ENCODE results near the gene PLXNA4. TPM values are rescaled to one million over a fixed set of nuclear protein-coding genes. Genes with fewer than 3 reads are reported as not detected.

Gene PLXNA4
- total RNA-seq, 1 donor from 2014 or later: 2.1 TPM

DNA sequence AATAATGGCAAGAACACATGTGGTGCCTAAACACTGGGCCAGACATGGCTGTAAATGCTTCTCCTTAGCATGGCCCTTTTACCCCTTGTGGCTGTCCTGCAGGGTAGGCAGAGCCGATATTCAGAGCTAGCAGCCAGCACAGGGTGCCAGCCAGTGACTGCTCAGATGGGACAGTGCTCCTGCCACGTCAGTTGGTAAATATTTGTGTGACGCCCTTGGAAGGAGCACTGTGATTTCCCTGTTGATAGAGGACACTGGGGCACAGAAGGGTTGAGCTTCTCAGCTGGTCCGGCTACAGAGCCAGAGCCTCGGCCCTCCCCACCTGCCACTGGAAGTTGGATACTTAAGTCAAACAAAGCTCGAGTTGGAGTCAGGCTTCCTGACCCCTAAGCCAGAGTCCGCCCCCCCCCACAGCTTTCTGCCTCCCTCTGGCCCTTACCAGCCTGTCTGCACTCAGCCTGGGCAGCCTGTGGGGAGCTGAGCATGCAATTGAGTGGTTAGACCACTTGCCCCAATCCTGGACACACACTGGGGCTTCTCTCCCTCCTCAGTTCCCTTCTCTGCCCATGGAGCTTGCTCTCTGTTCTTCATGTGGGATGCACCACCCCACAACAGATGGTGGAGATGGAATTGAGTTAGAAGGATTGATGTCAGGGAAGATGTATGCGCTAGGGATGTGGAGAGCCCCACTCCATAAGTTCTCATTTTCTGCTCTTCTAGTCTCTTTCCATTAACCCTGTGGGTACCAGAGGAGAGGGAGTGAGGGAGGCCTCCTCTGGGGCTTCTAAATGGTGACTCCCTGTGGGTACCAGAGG, 350.8 kb downstream of the PLXNA4 start:
- Histone ChIP-seq H3K27ac (ENCODE audit: low read depth, low read length) (peak overlapping the region; percentile 25), H3K4me1 (ENCODE audit: control insufficient read depth in 3 of 3, insufficient read depth in 3 of 3, low read length in 3 of 3) (peaks cover 0 to 29% (median 20%) of the 10 kb centered on the region in 3 donors), H3K9ac (ENCODE audit: low read depth in 1 of 3, low read length in 3 of 3) (no peak overlapping the region), H3K4me3 (ENCODE audit: low read length in 3 of 3) (no peak overlapping the region), H3K36me3 (ENCODE audit: control insufficient read depth in 3 of 3, insufficient read depth in 3 of 3, low read length in 3 of 3) (peaks cover 0 to 2% (median 0%) of the 10 kb centered on the region in 3 donors), H3K27me3 (ENCODE audit: control insufficient read depth in 3 of 3, insufficient read depth in 3 of 3, low read length in 3 of 3) (no peaks in the 10 kb centered on the region), H3K9me3 (ENCODE audit: control insufficient read depth in 3 of 3, low read length in 3 of 3) (no peaks in the 10 kb centered on the region)

DNA sequence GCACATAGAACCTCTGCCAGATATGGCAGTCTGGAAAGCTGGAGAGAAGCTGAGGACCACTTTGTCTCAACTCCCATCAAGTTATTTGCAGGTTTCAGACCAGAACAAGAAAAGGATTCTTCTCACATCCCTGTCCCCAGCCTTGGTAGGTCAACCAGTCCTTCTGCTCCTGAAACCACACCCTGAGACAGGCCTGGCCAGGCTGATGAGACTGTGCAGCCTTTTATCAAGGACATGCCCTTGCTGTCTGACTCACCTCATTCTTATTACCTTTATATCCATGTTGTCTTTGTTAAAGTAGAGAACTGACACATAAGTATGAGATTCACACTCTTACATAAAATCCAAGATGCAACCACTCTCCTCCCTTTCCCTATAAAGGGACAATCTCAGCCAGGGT, 354.9 kb downstream of the PLXNA4 start:
- Histone ChIP-seq H3K27me3 (ENCODE audit: control insufficient read depth in 3 of 3, insufficient read depth in 3 of 3, low read length in 3 of 3) (no peaks in the 10 kb centered on the region), H3K36me3 (ENCODE audit: control insufficient read depth in 3 of 3, insufficient read depth in 3 of 3, low read length in 3 of 3) (peaks cover 0 to 2% (median 0%) of the 10 kb centered on the region in 3 donors), H3K27ac (ENCODE audit: low read depth, low read length) (no peak overlapping the region), H3K4me3 (ENCODE audit: low read length in 3 of 3) (no peak overlapping the region), H3K9me3 (ENCODE audit: control insufficient read depth in 3 of 3, low read length in 3 of 3) (no peaks in the 10 kb centered on the region), H3K4me1 (ENCODE audit: control insufficient read depth in 3 of 3, insufficient read depth in 3 of 3, low read length in 3 of 3) (peaks cover 0 to 24% (median 13%) of the 10 kb centered on the region in 3 donors), H3K9ac (ENCODE audit: low read depth in 1 of 3, low read length in 3 of 3) (no peak overlapping the region)

DNA sequence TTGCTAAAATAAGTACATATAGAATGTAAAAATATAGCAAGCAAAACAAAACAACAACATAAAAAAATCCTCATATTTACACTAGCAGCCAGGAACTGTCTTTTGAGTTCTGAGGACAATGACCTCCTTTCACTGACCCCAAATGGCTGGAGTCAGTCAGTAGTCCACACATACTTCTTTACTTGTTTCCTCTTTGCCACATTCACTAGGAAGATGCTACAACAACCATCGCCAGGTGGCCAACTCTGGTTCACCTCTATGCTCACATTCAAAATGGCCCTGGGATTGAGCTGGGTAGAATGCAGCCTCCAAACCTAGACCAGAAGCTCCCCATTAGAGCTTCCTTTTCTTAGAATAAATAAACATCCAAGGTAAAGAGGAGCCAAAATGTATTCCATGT, 356.2 kb downstream of the PLXNA4 start:
- Histone ChIP-seq H3K4me1 (ENCODE audit: control insufficient read depth in 3 of 3, insufficient read depth in 3 of 3, low read length in 3 of 3) (peaks cover 0 to 13% (median 3%) of the 10 kb centered on the region in 3 donors), H3K27me3 (ENCODE audit: control insufficient read depth in 3 of 3, insufficient read depth in 3 of 3, low read length in 3 of 3) (no peaks in the 10 kb centered on the region), H3K27ac (ENCODE audit: low read depth, low read length) (no peak overlapping the region), H3K4me3 (ENCODE audit: low read length in 3 of 3) (no peak overlapping the region), H3K9ac (ENCODE audit: low read depth in 1 of 3, low read length in 3 of 3) (no peak overlapping the region), H3K9me3 (ENCODE audit: control insufficient read depth in 3 of 3, low read length in 3 of 3) (no peaks in the 10 kb centered on the region), H3K36me3 (ENCODE audit: control insufficient read depth in 3 of 3, insufficient read depth in 3 of 3, low read length in 3 of 3) (peaks cover 0 to 2% (median 0%) of the 10 kb centered on the region in 3 donors)

DNA sequence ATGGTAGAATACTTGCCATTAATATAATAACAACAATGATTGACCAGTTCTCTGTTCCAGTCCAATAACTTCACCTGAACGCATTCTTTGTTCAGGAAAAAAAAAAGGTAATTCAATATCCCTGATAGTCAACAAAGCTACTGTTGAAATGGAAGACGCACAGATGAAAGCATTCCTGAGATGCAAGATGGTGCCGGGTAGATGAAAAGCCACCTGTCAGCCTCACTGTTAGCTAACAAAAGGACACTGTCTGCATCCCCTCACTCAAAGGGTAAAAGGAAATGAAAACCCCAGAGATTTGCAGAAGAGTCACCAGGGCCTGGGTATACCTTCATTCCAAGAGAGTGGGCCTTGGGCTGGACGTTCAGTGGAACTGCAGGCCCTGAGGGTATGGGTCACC, 357.4 kb downstream of the PLXNA4 start:
- H3K27ac ChIP-seq (ENCODE audit: low read depth, low read length): no peak overlapping the region
- H3K4me1 ChIP-seq (ENCODE audit: control insufficient read depth in 3 of 3, insufficient read depth in 3 of 3, low read length in 3 of 3): peaks cover 0 to 6% (median 2%) of the 10 kb centered on the region in 3 donors
- H3K9me3 ChIP-seq (ENCODE audit: control insufficient read depth in 3 of 3, low read length in 3 of 3): no peaks in the 10 kb centered on the region
- H3K4me3 ChIP-seq (ENCODE audit: low read length in 3 of 3): no peak overlapping the region
- H3K27me3 ChIP-seq (ENCODE audit: control insufficient read depth in 3 of 3, insufficient read depth in 3 of 3, low read length in 3 of 3): no peaks in the 10 kb centered on the region
- H3K36me3 ChIP-seq (ENCODE audit: control insufficient read depth in 3 of 3, insufficient read depth in 3 of 3, low read length in 3 of 3): peaks cover 0 to 2% (median 0%) of the 10 kb centered on the region in 3 donors
- no peak overlapping the region for H3K9ac ChIP-seq (ENCODE audit: low read depth in 1 of 3, low read length in 3 of 3)

DNA sequence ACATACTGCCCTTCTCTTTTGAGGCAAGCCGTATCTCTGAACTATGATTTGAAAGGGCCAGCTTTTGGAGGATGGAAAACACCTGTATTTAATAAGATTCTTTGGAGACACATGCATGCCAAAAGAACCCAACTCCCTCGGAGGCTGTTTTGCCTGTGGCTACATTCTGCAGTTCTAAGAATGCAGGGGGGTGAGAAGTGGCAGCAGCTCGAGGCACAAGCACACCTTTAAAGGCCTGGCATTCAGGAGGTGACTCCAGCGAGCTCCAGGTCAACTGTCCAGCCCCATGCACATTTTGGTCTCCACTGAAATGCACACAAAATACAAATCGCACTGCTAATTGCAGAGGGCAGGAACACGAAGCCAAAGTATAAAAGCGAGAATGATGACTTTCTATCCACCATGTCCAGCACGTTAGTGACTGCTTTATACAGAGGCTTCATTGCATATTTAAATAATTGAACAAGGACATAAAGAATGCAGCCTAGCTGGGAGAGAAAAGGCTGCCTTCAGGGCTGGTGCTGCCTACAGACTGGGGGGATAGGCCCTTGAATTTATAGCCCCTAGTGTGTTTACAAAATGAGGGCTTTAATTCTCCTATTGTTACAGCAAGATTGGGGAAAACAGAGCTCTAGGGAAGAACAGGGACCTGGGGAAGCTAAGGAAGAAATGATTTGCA, 359.3 kb downstream of the PLXNA4 start:
- H3K4me1 ChIP-seq (ENCODE audit: control insufficient read depth in 3 of 3, insufficient read depth in 3 of 3, low read length in 3 of 3): peaks cover 0 to 6% (median 2%) of the 10 kb centered on the region in 3 donors
- H3K36me3 ChIP-seq (ENCODE audit: control insufficient read depth in 3 of 3, insufficient read depth in 3 of 3, low read length in 3 of 3): no peaks in the 10 kb centered on the region
- H3K4me3 ChIP-seq (ENCODE audit: low read length in 3 of 3): no peak overlapping the region
- H3K9ac ChIP-seq (ENCODE audit: low read depth in 1 of 3, low read length in 3 of 3): no peak overlapping the region
- no peaks in the 10 kb centered on the region for H3K27me3 ChIP-seq (ENCODE audit: control insufficient read depth in 3 of 3, insufficient read depth in 3 of 3, low read length in 3 of 3)
- H3K27ac ChIP-seq (ENCODE audit: low read depth, low read length): no peak overlapping the region
- H3K9me3 ChIP-seq (ENCODE audit: control insufficient read depth in 3 of 3, low read length in 3 of 3): no peaks in the 10 kb centered on the region

DNA sequence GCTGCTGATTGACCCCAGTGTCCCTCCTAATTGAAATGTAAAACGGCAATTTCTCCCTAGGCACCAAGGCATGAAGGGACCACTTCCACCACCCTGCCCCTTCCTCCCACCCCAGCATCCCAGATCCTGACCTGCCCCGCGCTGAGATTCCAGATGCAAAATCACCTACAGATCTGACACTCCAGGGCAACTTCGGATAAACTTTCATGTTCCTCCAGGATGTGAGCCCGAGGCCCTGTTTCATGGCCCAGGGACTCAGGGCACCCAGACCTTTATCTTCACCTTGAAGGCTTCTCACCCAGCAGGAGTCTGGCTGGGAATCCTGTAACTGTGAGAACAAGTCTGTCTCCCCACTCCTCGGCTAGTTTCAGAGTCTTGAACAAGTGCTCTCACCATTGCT, 361.8 kb downstream of the PLXNA4 start:
- Histone ChIP-seq H3K9ac (ENCODE audit: low read depth in 1 of 3, low read length in 3 of 3) (no peak overlapping the region), H3K4me3 (ENCODE audit: low read length in 3 of 3) (no peak overlapping the region), H3K27ac (ENCODE audit: low read depth, low read length) (no peak overlapping the region), H3K9me3 (ENCODE audit: control insufficient read depth in 3 of 3, low read length in 3 of 3) (no peaks in the 10 kb centered on the region), H3K4me1 (ENCODE audit: control insufficient read depth in 3 of 3, insufficient read depth in 3 of 3, low read length in 3 of 3) (peaks cover 0 to 7% (median 2%) of the 10 kb centered on the region in 3 donors), H3K27me3 (ENCODE audit: control insufficient read depth in 3 of 3, insufficient read depth in 3 of 3, low read length in 3 of 3) (no peaks in the 10 kb centered on the region), H3K36me3 (ENCODE audit: control insufficient read depth in 3 of 3, insufficient read depth in 3 of 3, low read length in 3 of 3) (no peaks in the 10 kb centered on the region)

DNA sequence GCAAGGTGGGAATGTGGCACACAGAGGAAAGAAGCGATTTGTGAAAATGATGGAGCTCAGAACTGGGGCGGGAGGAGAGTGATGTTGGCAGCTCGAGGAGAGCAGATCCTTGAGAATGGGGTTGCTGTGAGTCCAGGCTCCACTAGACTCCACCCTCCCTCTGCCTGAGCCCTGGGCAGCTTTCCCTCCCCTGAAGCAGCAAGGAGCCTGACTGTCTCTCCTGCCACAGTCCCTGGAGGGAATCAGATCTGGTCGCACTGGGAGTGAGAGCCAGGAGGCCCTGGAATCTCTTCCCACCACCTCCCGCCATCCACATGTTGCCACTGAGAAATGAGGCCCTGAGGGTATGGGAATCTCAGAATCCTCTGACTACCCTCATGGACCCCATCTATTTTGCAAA, 362.7 kb downstream of the PLXNA4 start:
- H3K27me3 ChIP-seq (ENCODE audit: control insufficient read depth in 3 of 3, insufficient read depth in 3 of 3, low read length in 3 of 3): no peaks in the 10 kb centered on the region
- H3K4me1 ChIP-seq (ENCODE audit: control insufficient read depth in 3 of 3, insufficient read depth in 3 of 3, low read length in 3 of 3): peaks cover 0 to 16% (median 2%) of the 10 kb centered on the region in 3 donors
- no peak overlapping the region for H3K9ac ChIP-seq (ENCODE audit: low read depth in 1 of 3, low read length in 3 of 3)
- H3K27ac ChIP-seq (ENCODE audit: low read depth, low read length): no peak overlapping the region
- no peak overlapping the region for H3K4me3 ChIP-seq (ENCODE audit: low read length in 3 of 3)
- no peaks in the 10 kb centered on the region for H3K36me3 ChIP-seq (ENCODE audit: control insufficient read depth in 3 of 3, insufficient read depth in 3 of 3, low read length in 3 of 3)
- H3K9me3 ChIP-seq (ENCODE audit: control insufficient read depth in 3 of 3, low read length in 3 of 3): no peaks in the 10 kb centered on the region

DNA sequence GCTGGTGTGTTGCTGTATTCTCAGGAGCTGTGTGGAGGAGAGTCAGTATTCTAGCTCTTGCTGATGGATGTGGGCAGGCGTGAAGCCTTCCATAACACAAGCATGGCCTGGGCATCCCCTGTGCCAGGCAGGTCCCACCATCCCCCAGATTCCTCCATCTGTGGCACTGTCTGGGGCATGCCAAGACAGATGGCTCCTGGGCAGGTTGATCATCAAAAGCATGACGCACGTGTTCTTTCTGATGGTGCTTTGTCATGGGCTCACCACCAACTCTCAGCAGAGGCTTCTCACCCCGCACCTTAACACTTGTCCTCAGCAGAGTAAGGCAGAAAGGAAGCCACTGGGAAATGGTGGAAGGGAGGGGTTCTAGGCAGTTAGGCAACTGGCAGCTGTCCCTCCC, 364.3 kb downstream of the PLXNA4 start:
- Histone ChIP-seq H3K9me3 (ENCODE audit: control insufficient read depth in 3 of 3, low read length in 3 of 3) (no peaks in the 10 kb centered on the region), H3K9ac (ENCODE audit: low read depth in 1 of 3, low read length in 3 of 3) (no peak overlapping the region)

DNA sequence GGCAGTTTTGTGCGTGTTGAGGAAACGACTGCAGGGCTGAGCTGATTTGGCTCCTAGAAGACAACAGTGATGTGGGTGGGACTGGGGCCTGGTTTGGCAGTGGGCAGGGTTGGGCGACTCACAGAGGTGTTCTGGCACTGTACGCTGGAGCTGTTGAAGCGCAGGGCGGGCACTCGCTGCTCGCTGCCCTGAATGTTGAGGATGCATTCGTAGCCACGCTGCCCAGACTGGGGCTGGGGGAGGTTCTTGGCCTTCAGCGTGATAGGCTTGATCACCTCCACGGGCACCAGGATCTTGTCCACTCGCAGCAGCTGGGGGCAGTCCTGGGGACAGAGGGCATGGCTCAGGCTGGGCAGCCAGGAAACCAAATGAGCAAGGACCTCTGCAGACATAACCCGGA, 365.4 kb downstream of the PLXNA4 start:
- H3K36me3 ChIP-seq (ENCODE audit: control insufficient read depth in 3 of 3, insufficient read depth in 3 of 3, low read length in 3 of 3): no peaks in the 10 kb centered on the region
- no peak overlapping the region for H3K9ac ChIP-seq (ENCODE audit: low read depth in 1 of 3, low read length in 3 of 3)
- H3K9me3 ChIP-seq (ENCODE audit: control insufficient read depth in 3 of 3, low read length in 3 of 3): no peaks in the 10 kb centered on the region
- H3K4me3 ChIP-seq (ENCODE audit: low read length in 3 of 3): no peak overlapping the region
- H3K27me3 ChIP-seq (ENCODE audit: control insufficient read depth in 3 of 3, insufficient read depth in 3 of 3, low read length in 3 of 3): no peaks in the 10 kb centered on the region
- no peak overlapping the region for H3K27ac ChIP-seq (ENCODE audit: low read depth, low read length)
- peaks cover 7 to 29% (median 13%) of the 10 kb centered on the region in 3 donors for H3K4me1 ChIP-seq (ENCODE audit: control insufficient read depth in 3 of 3, insufficient read depth in 3 of 3, low read length in 3 of 3)

More for the DNA sequence above, 364.3 kb downstream of the PLXNA4 start:
- Histone ChIP-seq H3K27me3 (ENCODE audit: control insufficient read depth in 3 of 3, insufficient read depth in 3 of 3, low read length in 3 of 3) (no peaks in the 10 kb centered on the region), H3K27ac (ENCODE audit: low read depth, low read length) (no peak overlapping the region), H3K4me3 (ENCODE audit: low read length in 3 of 3) (no peak overlapping the region), H3K4me1 (ENCODE audit: control insufficient read depth in 3 of 3, insufficient read depth in 3 of 3, low read length in 3 of 3) (peaks cover 7 to 25% (median 11%) of the 10 kb centered on the region in 3 donors), H3K36me3 (ENCODE audit: control insufficient read depth in 3 of 3, insufficient read depth in 3 of 3, low read length in 3 of 3) (no peaks in the 10 kb centered on the region)

DNA sequence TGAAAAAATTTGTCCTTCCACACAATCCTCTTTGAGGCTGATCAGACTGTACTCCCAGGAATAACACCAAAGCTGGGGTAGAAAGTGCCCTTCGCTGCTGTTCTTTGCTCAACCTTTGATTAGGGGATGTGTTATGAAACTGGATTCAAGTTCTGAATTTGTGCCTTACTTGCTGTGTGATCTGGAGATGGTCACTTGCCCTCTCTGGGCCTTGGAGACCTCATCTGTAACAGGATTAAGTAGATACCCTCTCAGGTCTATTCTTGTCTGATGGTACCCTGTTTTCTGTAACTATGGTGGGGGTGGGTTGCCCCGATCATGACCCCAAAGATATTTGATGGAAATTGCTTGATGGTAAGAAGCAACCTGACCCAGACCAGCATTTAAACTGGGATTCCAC, 368.5 kb downstream of the PLXNA4 start:
- Histone ChIP-seq H3K4me3 (ENCODE audit: low read length in 3 of 3) (peak overlapping the region in 2 of 3 donors; percentile 31 to 34), H3K4me1 (ENCODE audit: control insufficient read depth in 3 of 3, insufficient read depth in 3 of 3, low read length in 3 of 3) (peaks cover 7 to 29% (median 13%) of the 10 kb centered on the region in 3 donors), H3K27me3 (ENCODE audit: control insufficient read depth in 3 of 3, insufficient read depth in 3 of 3, low read length in 3 of 3) (no peaks in the 10 kb centered on the region), H3K9ac (ENCODE audit: low read depth in 1 of 3, low read length in 3 of 3) (peak overlapping the region in 1 of 3 donors; percentile 68), H3K36me3 (ENCODE audit: control insufficient read depth in 3 of 3, insufficient read depth in 3 of 3, low read length in 3 of 3) (no peaks in the 10 kb centered on the region), H3K27ac (ENCODE audit: low read depth, low read length) (no peak overlapping the region), H3K9me3 (ENCODE audit: control insufficient read depth in 3 of 3, low read length in 3 of 3) (no peaks in the 10 kb centered on the region)

Measured in skeletal muscle tissue (tissue), 4 donors.